ENCODE results near the gene EPC1. TPM values are rescaled to one million over a fixed set of nuclear protein-coding genes. Genes with fewer than 3 reads are reported as not detected.
A peak's percentile ranks its signal among the peaks of the same experiment; 100 is the strongest.

Gene EPC1
- total and polyA plus RNA-seq, 10 of the 15 experiments (the other 5 are each of a cell fraction or from before 2014, with no cell fraction given) = 6.8 to 59.2 (median 19.4) TPM

DNA sequence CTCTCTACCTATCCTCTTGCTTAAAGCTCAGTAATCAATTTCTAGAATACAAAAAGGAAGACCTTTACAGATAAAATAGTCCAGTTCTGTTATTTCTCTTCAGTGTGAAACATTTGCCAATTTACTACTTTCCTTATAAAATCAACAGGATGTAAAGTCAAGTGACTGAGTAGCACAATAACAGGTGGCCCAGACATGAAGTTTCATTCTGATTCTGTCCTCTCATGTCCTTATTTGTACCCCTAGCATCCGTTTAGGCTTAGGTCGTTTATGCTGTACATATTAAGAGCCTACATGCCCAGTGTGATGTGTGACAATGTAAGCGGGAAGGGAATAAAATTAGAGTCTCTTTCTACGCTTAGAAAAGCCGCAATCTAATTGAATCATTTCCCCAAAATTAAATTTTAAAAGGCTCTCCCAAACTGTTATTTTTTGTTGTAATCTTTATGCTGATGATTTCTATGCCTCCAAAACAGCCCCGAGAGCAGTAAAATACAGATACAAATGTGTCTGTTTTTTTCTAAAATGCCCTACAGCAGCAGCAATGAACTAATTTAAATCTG lies 29.1 kb downstream of the EPC1 start (continued):
- TF ChIP-seq, protein P1, sequence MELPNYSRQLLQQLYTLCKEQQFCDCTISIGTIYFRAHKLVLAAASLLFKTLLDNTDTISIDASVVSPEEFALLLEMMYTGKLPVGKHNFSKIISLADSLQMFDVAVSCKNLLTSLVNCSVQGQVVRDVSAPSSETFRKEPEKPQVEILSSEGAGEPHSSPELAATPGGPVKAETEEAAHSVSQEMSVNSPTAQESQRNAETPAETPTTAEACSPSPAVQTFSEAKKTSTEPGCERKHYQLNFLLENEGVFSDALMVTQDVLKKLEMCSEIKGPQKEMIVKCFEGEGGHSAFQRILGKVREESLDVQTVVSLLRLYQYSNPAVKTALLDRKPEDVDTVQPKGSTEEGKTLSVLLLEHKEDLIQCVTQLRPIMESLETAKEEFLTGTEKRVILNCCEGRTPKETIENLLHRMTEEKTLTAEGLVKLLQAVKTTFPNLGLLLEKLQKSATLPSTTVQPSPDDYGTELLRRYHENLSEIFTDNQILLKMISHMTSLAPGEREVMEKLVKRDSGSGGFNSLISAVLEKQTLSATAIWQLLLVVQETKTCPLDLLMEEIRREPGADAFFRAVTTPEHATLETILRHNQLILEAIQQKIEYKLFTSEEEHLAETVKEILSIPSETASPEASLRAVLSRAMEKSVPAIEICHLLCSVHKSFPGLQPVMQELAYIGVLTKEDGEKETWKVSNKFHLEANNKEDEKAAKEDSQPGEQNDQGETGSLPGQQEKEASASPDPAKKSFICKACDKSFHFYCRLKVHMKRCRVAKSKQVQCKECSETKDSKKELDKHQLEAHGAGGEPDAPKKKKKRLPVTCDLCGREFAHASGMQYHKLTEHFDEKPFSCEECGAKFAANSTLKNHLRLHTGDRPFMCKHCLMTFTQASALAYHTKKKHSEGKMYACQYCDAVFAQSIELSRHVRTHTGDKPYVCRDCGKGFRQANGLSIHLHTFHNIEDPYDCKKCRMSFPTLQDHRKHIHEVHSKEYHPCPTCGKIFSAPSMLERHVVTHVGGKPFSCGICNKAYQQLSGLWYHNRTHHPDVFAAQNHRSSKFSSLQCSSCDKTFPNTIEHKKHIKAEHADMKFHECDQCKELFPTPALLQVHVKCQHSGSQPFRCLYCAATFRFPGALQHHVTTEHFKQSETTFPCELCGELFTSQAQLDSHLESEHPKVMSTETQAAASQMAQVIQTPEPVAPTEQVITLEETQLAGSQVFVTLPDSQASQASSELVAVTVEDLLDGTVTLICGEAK (IDR thresholded peaks at IDR 0.05; ENCODE audit: borderline replicate concordance) = no peak
- TF ChIP-seq IKZF2 (IDR thresholded peaks at IDR 0.05) (peak; percentile 37 to 49; a peak in 2 of 4 replicates), GABPA (IDR thresholded peaks at IDR 0.05; ENCODE audit: low read depth) (no peak), RAD21 (IDR thresholded peaks at IDR 0.05; ENCODE audit: insufficient read depth, low read depth, low read length) (no peak), ZNF24 (IDR thresholded peaks at IDR 0.05) (no peak), STAT1 (conservative IDR thresholded peaks at IDR 0.05) (no peak), MYB (IDR thresholded peaks at IDR 0.05; ENCODE audit: borderline replicate concordance, low read depth, low read length) (no peak), MTA2 (IDR thresholded peaks at IDR 0.05; ENCODE audit: low read depth) (peak; percentile 47), KLF5 (IDR thresholded peaks at IDR 0.05; ENCODE audit: partially characterized antibody) (no peak), NFXL1 (IDR thresholded peaks at IDR 0.05; ENCODE audit: borderline replicate concordance) (no peak), RFX5 (IDR thresholded peaks at IDR 0.05; ENCODE audit: low read depth, low read length) (no peak), NFYA (IDR thresholded peaks at IDR 0.05; ENCODE audit: borderline replicate concordance, low read depth, low read length) (no peak), CBX5 (IDR thresholded peaks at IDR 0.05; ENCODE audit: low read depth) (no peak), RAD51 (IDR thresholded peaks at IDR 0.05) (peak; percentile 77)
- TF ChIP-seq, protein P2, sequence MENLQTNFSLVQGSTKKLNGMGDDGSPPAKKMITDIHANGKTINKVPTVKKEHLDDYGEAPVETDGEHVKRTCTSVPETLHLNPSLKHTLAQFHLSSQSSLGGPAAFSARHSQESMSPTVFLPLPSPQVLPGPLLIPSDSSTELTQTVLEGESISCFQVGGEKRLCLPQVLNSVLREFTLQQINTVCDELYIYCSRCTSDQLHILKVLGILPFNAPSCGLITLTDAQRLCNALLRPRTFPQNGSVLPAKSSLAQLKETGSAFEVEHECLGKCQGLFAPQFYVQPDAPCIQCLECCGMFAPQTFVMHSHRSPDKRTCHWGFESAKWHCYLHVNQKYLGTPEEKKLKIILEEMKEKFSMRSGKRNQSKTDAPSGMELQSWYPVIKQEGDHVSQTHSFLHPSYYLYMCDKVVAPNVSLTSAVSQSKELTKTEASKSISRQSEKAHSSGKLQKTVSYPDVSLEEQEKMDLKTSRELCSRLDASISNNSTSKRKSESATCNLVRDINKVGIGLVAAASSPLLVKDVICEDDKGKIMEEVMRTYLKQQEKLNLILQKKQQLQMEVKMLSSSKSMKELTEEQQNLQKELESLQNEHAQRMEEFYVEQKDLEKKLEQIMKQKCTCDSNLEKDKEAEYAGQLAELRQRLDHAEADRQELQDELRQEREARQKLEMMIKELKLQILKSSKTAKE (IDR thresholded peaks at IDR 0.05; ENCODE audit: low read depth, poor library complexity, severe bottlenecking) = peak; percentile 59
- TF ChIP-seq, protein P3, sequence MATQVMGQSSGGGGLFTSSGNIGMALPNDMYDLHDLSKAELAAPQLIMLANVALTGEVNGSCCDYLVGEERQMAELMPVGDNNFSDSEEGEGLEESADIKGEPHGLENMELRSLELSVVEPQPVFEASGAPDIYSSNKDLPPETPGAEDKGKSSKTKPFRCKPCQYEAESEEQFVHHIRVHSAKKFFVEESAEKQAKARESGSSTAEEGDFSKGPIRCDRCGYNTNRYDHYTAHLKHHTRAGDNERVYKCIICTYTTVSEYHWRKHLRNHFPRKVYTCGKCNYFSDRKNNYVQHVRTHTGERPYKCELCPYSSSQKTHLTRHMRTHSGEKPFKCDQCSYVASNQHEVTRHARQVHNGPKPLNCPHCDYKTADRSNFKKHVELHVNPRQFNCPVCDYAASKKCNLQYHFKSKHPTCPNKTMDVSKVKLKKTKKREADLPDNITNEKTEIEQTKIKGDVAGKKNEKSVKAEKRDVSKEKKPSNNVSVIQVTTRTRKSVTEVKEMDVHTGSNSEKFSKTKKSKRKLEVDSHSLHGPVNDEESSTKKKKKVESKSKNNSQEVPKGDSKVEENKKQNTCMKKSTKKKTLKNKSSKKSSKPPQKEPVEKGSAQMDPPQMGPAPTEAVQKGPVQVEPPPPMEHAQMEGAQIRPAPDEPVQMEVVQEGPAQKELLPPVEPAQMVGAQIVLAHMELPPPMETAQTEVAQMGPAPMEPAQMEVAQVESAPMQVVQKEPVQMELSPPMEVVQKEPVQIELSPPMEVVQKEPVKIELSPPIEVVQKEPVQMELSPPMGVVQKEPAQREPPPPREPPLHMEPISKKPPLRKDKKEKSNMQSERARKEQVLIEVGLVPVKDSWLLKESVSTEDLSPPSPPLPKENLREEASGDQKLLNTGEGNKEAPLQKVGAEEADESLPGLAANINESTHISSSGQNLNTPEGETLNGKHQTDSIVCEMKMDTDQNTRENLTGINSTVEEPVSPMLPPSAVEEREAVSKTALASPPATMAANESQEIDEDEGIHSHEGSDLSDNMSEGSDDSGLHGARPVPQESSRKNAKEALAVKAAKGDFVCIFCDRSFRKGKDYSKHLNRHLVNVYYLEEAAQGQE (IDR thresholded peaks at IDR 0.05; ENCODE audit: low read depth, low read length) = no peak
- TF ChIP-seq, protein P4, sequence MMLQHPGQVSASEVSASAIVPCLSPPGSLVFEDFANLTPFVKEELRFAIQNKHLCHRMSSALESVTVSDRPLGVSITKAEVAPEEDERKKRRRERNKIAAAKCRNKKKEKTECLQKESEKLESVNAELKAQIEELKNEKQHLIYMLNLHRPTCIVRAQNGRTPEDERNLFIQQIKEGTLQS (IDR thresholded peaks at IDR 0.05; ENCODE audit: borderline replicate concordance, extremely low read depth, low read depth, low read length) = no peak
- TF ChIP-seq, protein P5, sequence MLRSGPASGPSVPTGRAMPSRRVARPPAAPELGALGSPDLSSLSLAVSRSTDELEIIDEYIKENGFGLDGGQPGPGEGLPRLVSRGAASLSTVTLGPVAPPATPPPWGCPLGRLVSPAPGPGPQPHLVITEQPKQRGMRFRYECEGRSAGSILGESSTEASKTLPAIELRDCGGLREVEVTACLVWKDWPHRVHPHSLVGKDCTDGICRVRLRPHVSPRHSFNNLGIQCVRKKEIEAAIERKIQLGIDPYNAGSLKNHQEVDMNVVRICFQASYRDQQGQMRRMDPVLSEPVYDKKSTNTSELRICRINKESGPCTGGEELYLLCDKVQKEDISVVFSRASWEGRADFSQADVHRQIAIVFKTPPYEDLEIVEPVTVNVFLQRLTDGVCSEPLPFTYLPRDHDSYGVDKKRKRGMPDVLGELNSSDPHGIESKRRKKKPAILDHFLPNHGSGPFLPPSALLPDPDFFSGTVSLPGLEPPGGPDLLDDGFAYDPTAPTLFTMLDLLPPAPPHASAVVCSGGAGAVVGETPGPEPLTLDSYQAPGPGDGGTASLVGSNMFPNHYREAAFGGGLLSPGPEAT (IDR thresholded peaks at IDR 0.05; ENCODE audit: low read depth) = peak; percentile 39; the same call in 1 of the 2 replicates

All from GM12878 (cell line).